NAMALWA (cell line): ENCODE data around the gene AGK.

Source experiments
- DNase-seq: peaks from one replicate; pipeline ENCODE4 v3.0.0-alpha.2; 2015; ENCODE audit warnings: low spot score

Gene AGK

GRCh38 chr7:141648276-141649114, 97.3 kb downstream of the AGK start:
- DNase-seq = no peak

GRCh38 chr7:141649137-141649864, 98.1 kb downstream of the AGK start:
- DNase-seq = no peak

GRCh38 chr7:141649865-141650634, 98.8 kb downstream of the AGK start:
- peak; percentile 71 for DNase-seq

DNA sequence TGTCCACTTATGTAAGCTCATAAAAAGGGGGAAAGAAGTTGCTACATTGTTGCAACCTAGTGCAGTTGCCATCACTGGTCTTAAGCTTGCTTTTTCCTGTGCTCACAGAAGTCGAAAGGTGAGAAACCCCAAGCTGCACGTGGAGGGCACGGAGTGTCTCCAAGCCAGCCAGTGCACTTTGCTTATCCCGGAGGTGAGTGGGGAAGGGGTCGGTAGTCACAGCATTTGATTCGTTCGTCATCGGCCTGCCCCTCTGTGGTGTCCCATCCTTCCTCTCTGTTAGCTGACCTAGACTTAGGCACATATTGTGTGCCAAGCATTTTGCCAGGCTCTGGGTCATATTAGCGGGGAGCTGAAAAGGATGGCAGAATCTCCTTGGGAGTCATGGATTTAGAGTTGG, 100.2 kb downstream of the AGK start:
- DNase-seq = no peak

- no peak for DNase-seq
Measured at GRCh38 chr7:141652691-141653090, 101.5 kb downstream of the AGK start.

- peak; percentile 91 for DNase-seq
Measured at GRCh38 chr7:141654551-141654950, 103.3 kb downstream of the AGK start.

GRCh38 chr7:141659501-141659900, 108.3 kb downstream of the AGK start:
- DNase-seq = no peak

DNA sequence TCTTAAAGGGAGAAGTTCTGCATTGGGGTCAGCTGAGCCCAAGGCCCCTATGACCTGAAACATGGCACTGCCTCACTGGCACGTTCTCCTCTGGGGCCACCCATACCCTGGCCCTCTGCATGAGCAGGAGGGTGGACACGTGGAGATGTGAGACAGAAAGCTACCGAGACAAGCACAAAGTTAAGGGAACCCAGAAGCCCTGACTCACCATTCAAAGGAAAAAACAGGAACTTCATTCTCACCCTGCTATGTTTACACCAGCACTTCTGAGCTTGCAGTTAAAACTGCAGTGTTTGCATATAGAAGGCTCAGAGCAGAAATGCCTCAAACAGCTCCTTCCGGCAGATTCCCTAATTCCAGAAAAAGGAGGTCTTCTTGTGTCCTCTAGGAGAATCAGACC, 109.0 kb downstream of the AGK start:
- peak; percentile 20 for DNase-seq

DNA sequence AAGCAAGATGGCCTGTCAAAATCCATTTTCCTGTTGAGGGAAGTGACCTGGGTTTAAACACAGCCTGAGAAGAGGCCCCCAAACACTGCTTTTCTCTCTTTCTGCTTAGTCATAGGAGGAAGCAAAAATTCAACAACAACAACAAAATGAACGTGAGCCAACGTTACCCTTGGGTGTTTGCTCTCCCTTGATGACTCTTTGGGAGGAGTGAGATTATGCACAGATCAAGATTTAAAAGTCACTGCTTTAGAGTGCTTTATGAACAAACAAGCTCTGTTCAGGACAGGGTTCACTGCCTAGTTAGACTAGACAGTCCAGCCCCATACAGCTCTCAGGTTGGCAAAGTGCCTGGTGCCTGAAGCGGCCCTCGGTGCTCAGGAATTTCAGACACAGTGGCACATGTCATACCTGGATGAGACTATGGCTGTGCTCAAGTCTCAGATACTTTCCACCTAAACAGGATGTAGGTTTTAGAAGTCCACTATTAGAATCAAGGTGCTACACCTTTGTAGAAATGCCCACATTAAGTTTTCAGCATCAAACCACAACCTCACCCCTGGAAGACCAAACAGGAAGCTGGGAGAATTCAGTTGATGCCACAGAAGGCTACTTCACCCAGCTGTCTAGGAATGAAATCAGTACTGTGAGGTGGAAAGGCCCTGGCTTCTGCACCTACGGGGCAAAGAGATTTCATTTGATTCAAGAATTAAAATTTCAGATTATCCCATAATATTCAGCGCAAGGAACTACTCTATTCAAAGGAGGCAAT, 112.1 kb downstream of the AGK start:
- DNase-seq = no peak

DNA sequence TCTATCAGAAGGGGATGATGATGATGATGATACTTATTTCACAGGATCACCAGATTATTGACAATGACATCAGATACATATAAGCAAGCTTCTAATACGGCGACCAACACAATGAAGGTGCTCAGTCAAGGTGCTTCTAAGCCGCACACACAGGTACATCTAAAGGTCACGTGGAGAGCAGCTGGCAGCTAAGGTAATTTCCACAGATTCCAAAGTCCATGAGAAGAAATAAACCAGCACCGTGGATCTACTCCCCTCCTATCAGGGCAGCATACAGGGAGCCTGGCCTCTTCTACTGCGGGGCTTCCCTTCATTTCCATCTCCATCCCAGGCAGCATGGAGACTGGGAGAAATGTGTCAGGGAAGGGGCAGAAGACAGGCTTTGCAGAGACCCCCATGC, 113.2 kb downstream of the AGK start:
- DNase-seq = no peak

DNA sequence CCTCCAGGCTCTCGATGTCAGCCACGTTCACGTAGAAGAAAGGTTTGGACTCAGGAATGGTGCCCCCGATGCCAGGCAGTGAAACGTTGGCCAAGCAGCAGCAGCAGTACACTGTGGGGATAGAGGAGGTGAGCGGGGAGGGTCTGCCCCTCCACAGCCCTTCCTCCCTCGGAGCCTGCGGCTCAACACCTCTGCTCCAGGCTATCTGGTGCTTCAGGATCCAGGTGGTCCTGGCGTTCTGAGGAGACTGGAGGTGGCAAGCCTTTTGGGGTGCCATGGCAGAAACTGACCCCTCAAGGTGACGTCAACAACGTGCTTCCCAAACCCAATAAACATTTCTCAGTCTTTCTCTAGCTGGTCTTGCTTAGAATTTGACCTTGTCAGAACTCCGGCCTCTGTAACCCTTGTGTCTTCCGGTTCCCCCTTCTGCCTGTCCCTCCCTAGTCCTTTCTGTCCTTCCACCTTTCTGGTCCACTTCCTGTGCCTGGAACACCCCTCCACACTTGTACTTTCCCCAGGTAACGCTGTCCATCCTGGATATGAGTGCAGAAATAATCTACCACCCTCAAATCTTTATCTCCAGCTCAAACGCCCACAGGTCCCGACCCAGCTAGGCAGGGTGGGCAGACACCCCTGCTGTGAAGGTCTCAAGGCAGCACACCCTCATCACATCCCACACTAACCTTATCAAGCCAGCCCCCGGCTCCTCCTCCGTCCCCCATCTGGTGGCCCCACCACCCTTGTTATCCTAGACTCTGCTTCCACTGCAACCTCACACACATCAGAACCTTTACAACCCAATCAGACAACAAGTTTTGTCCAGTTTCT, 114.2 kb downstream of the AGK start:
- no peak for DNase-seq

DNA sequence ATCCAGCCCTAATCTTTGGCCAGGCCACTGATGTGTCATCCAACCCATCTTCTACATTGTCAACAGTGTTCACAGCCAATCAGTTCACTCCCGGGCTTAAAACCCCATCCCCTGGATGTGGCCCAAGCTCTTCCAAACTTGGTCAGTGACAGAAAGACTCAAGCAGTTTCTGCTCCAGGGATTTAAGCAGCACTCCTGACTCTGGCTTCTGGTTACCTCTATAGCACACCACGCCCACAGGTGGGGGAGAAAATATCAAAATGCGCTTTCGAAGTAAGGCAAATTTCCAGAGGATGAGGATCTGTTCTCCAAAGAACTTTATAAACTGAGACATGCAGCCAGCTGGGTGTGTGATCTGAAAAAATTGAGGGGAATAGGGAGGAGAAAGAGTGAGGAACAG, 114.9 kb downstream of the AGK start:
- no peak for DNase-seq

- no peak for DNase-seq
Measured at GRCh38 chr7:141668853-141669252, 117.6 kb downstream of the AGK start.

GRCh38 chr7:141671705-141672496, 120.7 kb downstream of the AGK start:
- no peak for DNase-seq

DNA sequence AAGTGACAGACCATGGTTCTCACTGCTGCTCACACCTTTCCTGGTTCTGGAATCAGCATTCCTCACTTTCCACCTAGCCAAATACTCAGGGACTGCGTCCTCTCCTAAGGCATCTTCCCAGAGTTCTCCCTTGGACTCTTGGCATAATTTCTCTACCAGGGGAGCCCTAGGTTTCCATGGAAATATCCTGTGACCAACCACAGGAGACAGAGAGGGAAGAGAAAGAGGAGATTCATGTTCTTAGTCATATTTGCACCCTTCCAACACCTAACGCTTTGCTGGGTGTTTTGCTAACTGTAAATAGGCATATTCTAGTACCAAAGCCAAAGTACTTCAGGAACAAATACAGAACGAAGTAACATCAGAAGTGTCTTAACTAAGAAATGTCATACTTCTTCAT, 122.1 kb downstream of the AGK start:
- no peak for DNase-seq

- DNase-seq = no peak
Measured at GRCh38 chr7:141674171-141674671, 123.0 kb downstream of the AGK start.

DNA sequence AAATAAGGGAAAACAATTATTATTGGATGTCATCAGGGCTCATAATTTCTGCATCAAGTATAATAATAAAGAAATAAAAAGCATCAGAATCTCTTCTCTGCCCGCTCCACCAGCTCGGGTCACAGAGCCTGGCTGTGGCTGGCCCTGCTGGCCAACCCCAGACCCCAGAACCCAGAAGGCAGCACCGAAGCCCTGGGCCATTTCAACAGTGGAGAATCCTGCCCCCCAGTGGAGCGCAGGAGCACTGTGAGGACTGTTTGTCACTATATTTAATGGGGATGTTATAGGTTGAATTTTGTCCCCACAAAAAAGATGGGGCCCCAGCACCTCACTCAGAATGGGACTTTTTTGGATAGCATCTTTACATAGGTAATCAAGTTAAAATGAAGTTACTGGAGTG, 123.5 kb downstream of the AGK start:
- DNase-seq = no peak

DNA sequence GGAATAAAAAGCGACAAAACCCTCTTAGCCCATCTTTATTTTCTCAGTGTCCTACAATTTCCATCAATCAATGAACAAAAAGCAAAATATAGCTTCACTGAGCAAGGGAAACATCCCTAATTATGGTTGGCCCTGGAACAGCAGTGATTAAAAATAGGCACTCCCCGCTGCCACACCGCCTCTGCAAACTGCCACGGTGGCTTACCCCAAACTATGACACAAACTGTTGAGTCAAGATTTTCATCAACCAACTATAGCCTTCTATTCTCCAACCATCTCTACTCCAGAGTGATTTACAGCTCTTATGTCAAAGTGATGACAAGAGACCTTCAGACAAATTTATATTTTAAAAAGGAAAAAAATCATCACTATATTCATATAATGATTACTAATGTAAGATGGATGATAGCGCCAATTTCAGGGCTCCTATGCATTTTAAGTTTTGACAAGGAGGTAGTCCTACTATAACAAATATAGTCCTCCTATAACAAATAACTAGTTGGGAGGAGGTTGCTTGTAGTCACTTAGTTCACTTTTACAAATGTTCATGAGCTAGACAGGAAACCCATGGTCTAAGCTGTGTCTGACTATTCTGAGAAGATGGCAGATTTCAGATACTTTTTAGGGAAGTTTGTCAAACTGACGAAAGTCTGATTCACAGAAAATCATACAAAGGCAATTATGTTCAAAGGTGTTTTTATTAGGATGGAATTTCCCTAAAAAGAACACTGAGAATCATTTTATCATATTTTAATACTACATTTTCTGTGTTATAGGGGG, 124.4 kb downstream of the AGK start:
- DNase-seq = no peak

- no peak for DNase-seq
Measured at GRCh38 chr7:141676618-141677017, 125.4 kb downstream of the AGK start.
